ENCODE results near the gene PROM2. TPM values are rescaled to one million over a fixed set of nuclear protein-coding genes. Genes with fewer than 3 reads are reported as not detected.

Gene PROM2
- total RNA-seq, 4 donors from 2014 or later = 59.7 to 184 (median 83.5) TPM

- DNase-seq = no peak
- no peaks in the 10 kb centered on the region for H3K36me3 ChIP-seq
- no peak overlapping the region for H3K4me3 ChIP-seq
- peaks cover 0 to 7% (median 0%) of the 10 kb centered on the region in 4 donors for H3K27me3 ChIP-seq
- WGBS, 2 donors = 93 to 95% methylated on average over 3 to 10 of the region's 13 CpGs
- H3K27ac ChIP-seq = no peak overlapping the region
- no peaks in the 10 kb centered on the region for H3K9me3 ChIP-seq
- intact Hi-C loops (cut with DNase I) = no loop called here
- TF ChIP-seq CTCF (IDR thresholded peaks at IDR 0.05) (no peak), POLR2A (IDR thresholded peaks at IDR 0.05) (no peak)
- H3K4me1 ChIP-seq = peaks cover 0 to 3% (median 3%) of the 10 kb centered on the region in 3 donors
Measured at GRCh38 chr2:95325026-95325425, 50.8 kb downstream of the PROM2 start.

GRCh38 chr2:95325590-95326432 is 51.6 kb downstream of the PROM2 start:
- H3K27me3 ChIP-seq = peaks cover 0 to 7% (median 0%) of the 10 kb centered on the region in 4 donors
- no peak for TF ChIP-seq CTCF (IDR thresholded peaks at IDR 0.05)
- TF ChIP-seq POLR2A (IDR thresholded peaks at IDR 0.05) = no peak
- intact Hi-C loops (cut with DNase I) = no loop called here
- DNase-seq = no peak
- H3K4me3 ChIP-seq = no peak overlapping the region
- H3K4me1 ChIP-seq = peaks cover 0 to 1% (median 0%) of the 10 kb centered on the region in 3 donors
- no peaks in the 10 kb centered on the region for H3K36me3 ChIP-seq
- no peak overlapping the region for H3K27ac ChIP-seq
- 93% methylated on average over 8 to 10 of the region's 10 CpGs for WGBS, 2 donors
- no peaks in the 10 kb centered on the region for H3K9me3 ChIP-seq

- TF ChIP-seq POLR2A (IDR thresholded peaks at IDR 0.05) = no peak
- no peak for TF ChIP-seq CTCF (IDR thresholded peaks at IDR 0.05)
- intact Hi-C loops (cut with DNase I) = no loop called here
- 73 to 90% methylated on average over 5 to 24 of the region's 30 CpGs for WGBS, 2 donors
- no peak overlapping the region for H3K27ac ChIP-seq
- H3K4me3 ChIP-seq = no peak overlapping the region
- no peaks in the 10 kb centered on the region for H3K36me3 ChIP-seq
- H3K4me1 ChIP-seq = peaks cover 0 to 5% (median 0%) of the 10 kb centered on the region in 3 donors
- no peaks in the 10 kb centered on the region for H3K9me3 ChIP-seq
- no peak for DNase-seq
- H3K27me3 ChIP-seq = peaks cover 0 to 7% (median 0%) of the 10 kb centered on the region in 4 donors
Measured at GRCh38 chr2:95326433-95327140, 52.3 kb downstream of the PROM2 start.

- H3K4me1 ChIP-seq = peaks cover 0 to 5% (median 0%) of the 10 kb centered on the region in 3 donors
- DNase-seq = no peak
- WGBS, 2 donors = 100% methylated on average over 1 of the region's 7 CpGs; no CpG with 5 or more reads in 1 of the 2 donors
- H3K27ac ChIP-seq = no peak overlapping the region
- H3K4me3 ChIP-seq = no peak overlapping the region
- TF ChIP-seq CTCF (IDR thresholded peaks at IDR 0.05) (no peak), POLR2A (IDR thresholded peaks at IDR 0.05) (no peak)
- no peaks in the 10 kb centered on the region for H3K9me3 ChIP-seq
- no peaks in the 10 kb centered on the region for H3K36me3 ChIP-seq
- intact Hi-C loops (cut with DNase I) = no loop called here
- peaks cover 0 to 3% (median 0%) of the 10 kb centered on the region in 4 donors for H3K27me3 ChIP-seq
Measured at GRCh38 chr2:95327861-95328260, 53.6 kb downstream of the PROM2 start.
